Kidney (tissue), 14 donors: Measurements from ENCODE around the gene NOX5. TPM values are rescaled to one million over a fixed set of nuclear protein-coding genes. Genes with fewer than 3 reads are reported as not detected.
A peak's percentile ranks its signal among the peaks of the same experiment; 100 is the strongest.

Source experiments
- DNase-seq, 5 donors: peaks; one replicate each; pipeline ENCODE4 v3.0.0-alpha.2; 2013 to 2020
- FAIRE-seq: peaks from 2 replicates; lab custom pipeline; 2012; peaks lifted over from hg19 to GRCh38; lab: Jason Lieb, UNC
- H3K27ac ChIP-seq, 2 donors: one replicate each; pipeline ENCODE4 v1.7.0; 2013; ENCODE audit warnings: low read depth in 2 of 2, low read length in 2 of 2, inconsistent platforms in 1 of 2
- H3K27me3 ChIP-seq: one replicate; pipeline ENCODE4 v1.7.1; 2013; ENCODE audit warnings: low read length, inconsistent platforms; ENCODE audit not compliant: control insufficient read depth, insufficient read depth
- H3K36me3 ChIP-seq, 3 donors: one replicate each; pipeline versions ENCODE4 v1.7.0 to v1.7.1; 2013; ENCODE audit warnings: low read length in 3 of 3, control low read depth in 1 of 3, inconsistent platforms in 1 of 3; ENCODE audit not compliant: insufficient read depth in 3 of 3, control insufficient read depth in 2 of 3
- H3K4me1 ChIP-seq, 3 donors: one replicate each; pipeline versions ENCODE4 v1.7.0 to v1.7.1; 2013; ENCODE audit warnings: low read length in 3 of 3, inconsistent platforms in 1 of 3, low read depth in 1 of 3; ENCODE audit not compliant: control insufficient read depth in 2 of 3, insufficient read depth in 2 of 3
- H3K4me3 ChIP-seq, 3 donors: one replicate each; pipeline versions ENCODE4 v1.7.0 to v1.8.1; 2013; ENCODE audit warnings: low read length in 3 of 3, control low read depth in 1 of 3, inconsistent platforms in 1 of 3
- H3K9ac ChIP-seq, 3 donors: one replicate each; pipeline versions ENCODE4 v1.7.0 to v1.7.1; 2013; ENCODE audit warnings: low read length in 3 of 3, control low read depth in 1 of 3, inconsistent platforms in 1 of 3
- H3K9me3 ChIP-seq, 3 donors: one replicate each; pipeline versions ENCODE4 v1.7.0 to v1.7.1; 2013; ENCODE audit warnings: low read length in 3 of 3, control low read depth in 1 of 3, inconsistent platforms in 1 of 3; ENCODE audit not compliant: control insufficient read depth in 2 of 3, insufficient read depth in 1 of 3
- intact Hi-C: fragments of 100-400 bp; cut with DNase I; formaldehyde crosslinking; loops from one replicate; pipeline ENCODE4 v1.11.1; 2022
- polyA plus RNA-seq: library from polyadenylated mRNA; stranded (reverse); fragments of 350-450 nt; fragmentation: Illumina TruSeq; extraction: RNeasy Lipid Tissue Mini Kit (QIAGEN cat#74804); gene quantifications from one replicate; pipeline ENCODE4 v1.2.3, GENCODE V29; 2014; ENCODE audit warnings: low read depth, low replicate concordance; ENCODE audit not compliant: insufficient read depth
- total RNA-seq: library from RNA; stranded (reverse); fragmentation: NEBNext Ultra II Directional; extraction: Animal tissue kit (Norgen Biotek cat#: 25700); gene quantifications from one replicate; pipeline ENCODE4 v1.2.1, GENCODE V29; 2021
- TF ChIP-seq, protein P1 (sequence below): IDR thresholded peaks from 3 replicates; pipeline ENCODE4 v1.5.1; 2012; ENCODE audit warnings: mild to moderate bottlenecking, moderate library complexity, borderline replicate concordance; ENCODE audit not compliant: insufficient read depth; ENCODE audit errors: extremely low read depth
- donor health status: control.
- donor health status: control.
- donor health status: control.
- donor health status: control.
- donor health status: control.
- donor health status: DM: yes; HTN: yes; CAD: no.
- donor health status: Normal renal cell carcinoma (clear cell type).

NOX5 gene
- total and polyA plus RNA-seq, 2 donors from 2014 or later: 0.19 to 0.60 TPM

DNA sequence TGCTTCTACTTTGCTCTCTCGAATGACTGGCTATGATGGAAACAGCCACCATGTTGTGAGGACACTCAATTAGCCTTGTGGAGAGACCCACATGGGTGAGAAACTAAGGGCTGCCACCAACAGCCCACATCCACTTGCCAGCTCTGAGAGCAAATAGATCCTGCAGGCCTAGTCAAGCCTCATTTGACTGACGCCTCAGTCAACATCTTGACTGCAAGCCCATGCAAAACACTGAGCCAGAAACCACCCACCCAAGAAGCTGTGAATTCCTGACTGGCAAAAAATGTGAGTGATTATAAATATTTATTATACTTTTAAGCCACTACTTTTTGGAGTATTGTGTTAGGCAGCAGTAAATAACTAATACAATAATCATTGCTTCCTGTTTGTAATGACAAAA is 58.4 kb downstream of the NOX5 start:
- Histone ChIP-seq H3K27me3 (no peaks in the 10 kb centered on the region), H3K36me3 (no peaks in the 10 kb centered on the region), H3K9me3 (peaks cover 0 to 6% (median 0%) of the 10 kb centered on the region in 3 donors), H3K9ac (no peak overlapping the region), H3K4me3 (no peak overlapping the region), H3K4me1 (peaks cover 0 to 19% (median 5%) of the 10 kb centered on the region in 3 donors), H3K27ac (no peak overlapping the region)
- intact Hi-C loops: loop anchor here (10.0 kb wide), 1 partner anchor 192 kb away; no protein-coding TSS in a partner anchor
- TF ChIP-seq, protein P1, sequence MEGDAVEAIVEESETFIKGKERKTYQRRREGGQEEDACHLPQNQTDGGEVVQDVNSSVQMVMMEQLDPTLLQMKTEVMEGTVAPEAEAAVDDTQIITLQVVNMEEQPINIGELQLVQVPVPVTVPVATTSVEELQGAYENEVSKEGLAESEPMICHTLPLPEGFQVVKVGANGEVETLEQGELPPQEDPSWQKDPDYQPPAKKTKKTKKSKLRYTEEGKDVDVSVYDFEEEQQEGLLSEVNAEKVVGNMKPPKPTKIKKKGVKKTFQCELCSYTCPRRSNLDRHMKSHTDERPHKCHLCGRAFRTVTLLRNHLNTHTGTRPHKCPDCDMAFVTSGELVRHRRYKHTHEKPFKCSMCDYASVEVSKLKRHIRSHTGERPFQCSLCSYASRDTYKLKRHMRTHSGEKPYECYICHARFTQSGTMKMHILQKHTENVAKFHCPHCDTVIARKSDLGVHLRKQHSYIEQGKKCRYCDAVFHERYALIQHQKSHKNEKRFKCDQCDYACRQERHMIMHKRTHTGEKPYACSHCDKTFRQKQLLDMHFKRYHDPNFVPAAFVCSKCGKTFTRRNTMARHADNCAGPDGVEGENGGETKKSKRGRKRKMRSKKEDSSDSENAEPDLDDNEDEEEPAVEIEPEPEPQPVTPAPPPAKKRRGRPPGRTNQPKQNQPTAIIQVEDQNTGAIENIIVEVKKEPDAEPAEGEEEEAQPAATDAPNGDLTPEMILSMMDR: no peak
- DNase-seq (peak in 1 of 5 donors; percentile 27), FAIRE-seq (no peak)

DNA sequence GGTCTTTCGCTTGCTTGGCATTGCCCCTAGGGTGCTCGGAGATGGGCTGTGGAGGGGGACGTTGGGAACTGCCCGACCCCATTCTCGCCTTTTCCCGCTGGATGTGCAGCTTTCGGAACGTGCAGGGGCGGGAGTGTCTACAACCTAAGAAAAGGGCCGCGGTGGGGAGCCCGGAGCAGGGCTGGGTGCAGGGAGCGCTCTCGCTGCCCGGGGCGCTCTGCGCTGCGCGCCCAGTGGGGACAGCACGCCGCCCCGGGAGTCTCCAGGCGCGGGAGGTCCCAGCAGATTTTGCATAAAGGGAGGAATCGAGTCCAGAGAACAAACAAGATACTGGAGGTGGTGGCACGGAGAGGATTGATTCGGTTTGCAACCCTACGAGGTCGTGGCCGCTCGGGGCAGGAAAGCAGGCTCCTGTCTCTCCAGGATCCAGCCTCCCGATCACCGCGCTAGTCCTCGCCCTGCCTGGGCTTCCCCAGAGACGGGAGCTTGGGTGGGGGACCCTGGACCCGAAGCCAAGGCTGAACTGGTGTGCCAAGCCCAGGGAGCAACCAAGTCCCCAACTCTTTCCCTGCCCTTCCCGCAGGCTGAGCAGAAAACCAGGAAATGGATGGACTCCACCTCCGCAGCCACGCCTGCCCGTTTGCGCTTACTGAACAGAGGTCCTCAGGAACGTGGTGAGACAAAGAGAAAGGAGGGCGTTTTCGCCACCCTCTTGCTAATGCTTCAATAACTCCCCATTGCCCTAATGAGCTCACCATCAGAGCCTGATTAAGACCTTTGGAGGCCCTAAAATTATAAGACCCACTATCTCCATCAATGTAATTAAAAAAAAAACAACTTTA is 59.7 kb downstream of the NOX5 start:
- H3K4me1 ChIP-seq: peaks cover 0 to 19% (median 5%) of the 10 kb centered on the region in 3 donors
- H3K4me3 ChIP-seq: peak overlapping the region; percentile 57 to 69 (median 68)
- TF ChIP-seq, protein P1: peak; percentile 5
- H3K27me3 ChIP-seq: no peaks in the 10 kb centered on the region
- H3K36me3 ChIP-seq: no peaks in the 10 kb centered on the region
- peak overlapping the region; percentile 13 to 44 (median 14) for H3K9ac ChIP-seq
- peak overlapping the region in 1 of 2 donors; percentile 51 for H3K27ac ChIP-seq
- DNase-seq (peak; percentile 84 to 92 (median 89)), FAIRE-seq (no peak)
- H3K9me3 ChIP-seq: no peaks in the 10 kb centered on the region
- intact Hi-C loops: loop anchor here (10.0 kb wide), 1 partner anchor 191 kb away; no protein-coding TSS in a partner anchor

DNA sequence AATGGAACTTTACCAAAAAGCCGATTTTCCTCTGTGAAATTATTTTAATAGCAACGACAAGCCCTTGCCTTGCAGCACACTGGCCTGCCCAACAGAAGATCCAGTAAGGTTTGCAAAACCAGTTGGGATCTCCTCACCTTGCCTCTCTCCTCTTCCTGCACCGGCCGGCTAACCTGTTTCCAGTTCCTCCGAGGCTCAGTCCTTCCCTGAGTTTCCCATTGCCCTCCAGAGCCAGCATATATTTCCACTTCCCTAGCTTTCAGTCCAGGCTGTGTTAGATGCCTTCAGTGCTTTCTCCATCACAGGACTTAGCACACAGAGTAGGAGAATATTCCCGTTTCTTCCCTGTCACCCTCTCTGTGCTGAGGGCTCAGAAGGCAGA is 60.3 kb downstream of the NOX5 start:
- Histone ChIP-seq H3K27ac (peak overlapping the region in 1 of 2 donors; percentile 51), H3K9ac (peak overlapping the region; percentile 7 to 23 (median 13)), H3K27me3 (no peaks in the 10 kb centered on the region), H3K4me3 (peak overlapping the region; percentile 57 to 69 (median 68)), H3K36me3 (no peaks in the 10 kb centered on the region), H3K9me3 (no peaks in the 10 kb centered on the region), H3K4me1 (peaks cover 0 to 19% (median 5%) of the 10 kb centered on the region in 3 donors)
- TF ChIP-seq, protein P1: no peak
- intact Hi-C loops: loop anchor here (10.0 kb wide), 1 partner anchor 190 kb away; no protein-coding TSS in a partner anchor
- FAIRE-seq: no peak
- DNase-seq: peak in 4 of 5 donors; percentile 53 to 82 (median 74)
